GM23248 (cell line): ENCODE results near the gene FCRL2. TPM values are rescaled to one million over a fixed set of nuclear protein-coding genes. Genes with fewer than 3 reads are reported as not detected.
A peak's percentile ranks its signal among the peaks of the same experiment; 100 is the strongest.

Source experiments
- DNase-seq: peaks from one replicate; pipeline ENCODE4 v3.0.0-alpha.2; 2015
- H2AFZ ChIP-seq: fragments of 200-600 bp; sonication (generic); 2 replicates; pipeline ENCODE4 v1.6.1; 2016; ENCODE audit warnings: antibody characterized with exemption
- H3F3A ChIP-seq: fragments of 200-600 bp; sonication (generic); 2 replicates; pipeline ENCODE4 v1.6.1; 2016; ENCODE audit warnings: mild to moderate bottlenecking, antibody characterized with exemption, mixed run types; ENCODE audit not compliant: insufficient read depth
- H3K27ac ChIP-seq: fragments of 200-600 bp; sonication (generic); 2 replicates; pipeline ENCODE4 v1.5.1; 2016; ENCODE audit warnings: mild to moderate bottlenecking
- H3K27me3 ChIP-seq: fragments of 200-600 bp; sonication (generic); replicated peaks from 2 replicates; pipeline ENCODE4 v1.6.1; 2016; ENCODE audit warnings: mild to moderate bottlenecking; ENCODE audit not compliant: insufficient read depth
- H3K36me3 ChIP-seq: fragments of 200-600 bp; sonication (generic); 2 replicates; pipeline ENCODE4 v1.6.1; 2016; ENCODE audit warnings: low read depth, mild to moderate bottlenecking
- H3K4me1 ChIP-seq: fragments of 200-600 bp; sonication (generic); 2 replicates; pipeline ENCODE4 v1.6.1; 2016; ENCODE audit warnings: mild to moderate bottlenecking; ENCODE audit not compliant: insufficient read depth
- H3K4me2 ChIP-seq: fragments of 200-600 bp; sonication (generic); one replicate; pipeline ENCODE4 v1.6.1; 2016; ENCODE audit warnings: mild to moderate bottlenecking; ENCODE audit not compliant: unreplicated experiment
- H3K4me3 ChIP-seq: fragments of 200-600 bp; sonication (generic); 2 replicates; pipeline ENCODE4 v1.5.1; 2016; ENCODE audit warnings: mild to moderate bottlenecking
- H3K79me2 ChIP-seq: fragments of 200-600 bp; sonication (generic); 2 replicates; pipeline ENCODE4 v1.6.1; 2016; ENCODE audit warnings: mild to moderate bottlenecking; ENCODE audit not compliant: insufficient read depth
- H3K9ac ChIP-seq: fragments of 200-600 bp; sonication (generic); 2 replicates; pipeline ENCODE4 v1.6.1; 2016; ENCODE audit warnings: mild to moderate bottlenecking
- H3K9me2 ChIP-seq: fragments of 200-600 bp; sonication (generic); 2 replicates; pipeline ENCODE4 v1.6.1; 2016; ENCODE audit warnings: mixed run types, mild to moderate bottlenecking, moderate library complexity; ENCODE audit not compliant: insufficient read depth
- H3K9me3 ChIP-seq: fragments of 200-600 bp; sonication (generic); one replicate; pipeline ENCODE4 v1.6.1; 2017; ENCODE audit warnings: low read depth
- H4K20me1 ChIP-seq: fragments of 200-600 bp; sonication (generic); 2 replicates; pipeline ENCODE4 v1.6.0; 2016; ENCODE audit not compliant: insufficient read depth
- EZH2 ChIP-seq: fragments of 200-600 bp; sonication (generic); IDR thresholded peaks from 2 replicates; pipeline ENCODE4 v1.6.1; 2018; ENCODE audit warnings: antibody characterized with exemption, mild to moderate bottlenecking; ENCODE audit not compliant: insufficient read depth, poor library complexity, severe bottlenecking
- EZH2phosphoT487 ChIP-seq: fragments of 200-600 bp; sonication (generic); IDR thresholded peaks from 2 replicates; pipeline ENCODE4 v1.6.1; 2018; ENCODE audit warnings: antibody characterized with exemption, moderate library complexity, mild to moderate bottlenecking, low read depth; ENCODE audit not compliant: insufficient read depth
- WGBS, 2 experiments: methylation state at CpG; one replicate each; pipeline ENCODE4 v1.1.6; 2015 to 2017; ENCODE audit warnings: low lambda C conversion rate in 2 of 2, low coverage in 1 of 2; ENCODE audit errors: missing lambda C conversion rate in 2 of 2; 5-methylcytosine and 5-hydroxymethylcytosine counted together
- in situ Hi-C: fragments of 300-500 bp; cut with MboI; formaldehyde crosslinking; loops from 2 replicates; pipeline ENCODE4 v1.15.0; 2020
- polyA plus RNA-seq: library from polyadenylated mRNA; unstranded; fragments of >200 nt; fragmentation: Nextera tagmentation; extraction: Ambion mirVana; gene quantifications from 2 replicates; pipeline ENCODE4 v1.2.1, GENCODE V29; 2016
- total RNA-seq: library from RNA; depleted of rRNA; stranded (reverse); fragments of >200 nt; shearing (Covaris generic); gene quantifications from 2 replicates; pipeline ENCODE4 v1.2.3, GENCODE V29; 2014

The FCRL2 gene
- total and polyA plus RNA-seq, 2 experiments from 2014 or later: not detected

DNA sequence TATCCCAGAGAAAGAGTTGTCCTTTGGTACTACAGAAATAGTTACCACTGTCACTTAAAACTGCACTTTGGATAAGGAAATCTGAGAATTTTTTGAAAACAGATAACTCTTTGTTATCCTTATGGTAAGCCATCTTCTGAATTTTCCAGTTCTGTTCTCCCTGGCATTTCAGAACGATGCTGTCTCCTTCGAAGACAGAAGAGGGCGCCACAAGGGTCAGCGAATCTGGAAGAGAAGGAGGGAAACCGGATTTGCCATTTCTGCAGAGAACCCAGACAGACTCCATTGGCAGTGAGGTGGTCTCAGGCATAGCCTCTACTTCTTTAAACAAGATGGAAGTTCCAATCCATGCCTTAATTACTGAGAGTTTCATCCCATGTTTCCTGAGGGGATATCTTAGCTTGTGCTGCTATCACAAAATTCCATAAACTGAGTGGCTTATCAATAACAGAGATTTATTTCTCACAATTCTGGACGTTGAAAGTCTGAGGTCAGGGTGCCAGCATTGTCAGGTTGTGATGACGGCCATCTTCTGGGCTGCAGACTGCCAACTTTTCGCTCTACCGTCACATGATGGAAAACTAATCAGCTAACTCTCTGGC lies 6.4 kb downstream of the FCRL2 start:
- Histone ChIP-seq H3K36me3 (no peaks in the 10 kb centered on the region), H3K27ac (no peak overlapping the region), H3K4me1 (no peaks in the 10 kb centered on the region), H3K9me2 (no peaks in the 10 kb centered on the region), H2AFZ (no peak overlapping the region), H3K9ac (no peak overlapping the region), H3K27me3 (no peaks in the 10 kb centered on the region), H3K79me2 (no peaks in the 10 kb centered on the region), H3K4me2 (no peak overlapping the region), H3K9me3 (no peaks in the 10 kb centered on the region), H4K20me1 (no peaks in the 10 kb centered on the region), H3F3A (no peaks in the 10 kb centered on the region), H3K4me3 (no peak overlapping the region)
- 16 to 18% methylated on average over 9 of the region's 9 CpGs for WGBS, 2 experiments
- in situ Hi-C loops: no loop called here
- peak; percentile 9 for DNase-seq
- TF ChIP-seq EZH2phosphoT487 (no peak), EZH2 (no peak)

DNA sequence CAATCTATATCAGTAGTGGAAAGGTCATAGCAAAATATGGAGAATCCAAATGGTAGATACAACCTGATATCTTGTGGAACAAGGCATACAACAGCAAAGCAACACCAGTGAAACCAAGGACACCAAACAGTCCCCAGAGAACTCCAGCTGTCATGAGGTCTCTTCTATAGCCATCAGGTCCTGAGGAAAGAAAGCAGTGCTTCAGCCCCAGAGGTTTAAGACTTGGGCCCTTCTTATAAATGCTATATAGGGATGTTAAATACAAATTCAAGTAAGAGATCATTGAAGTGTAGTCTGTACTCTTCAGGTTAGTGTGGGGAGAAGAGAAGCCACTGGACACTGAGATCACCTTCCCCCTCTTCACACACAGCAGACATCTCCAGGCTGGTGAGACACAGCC lies 10.1 kb downstream of the FCRL2 start:
- Histone ChIP-seq H3K9ac (no peak overlapping the region), H3K4me1 (no peaks in the 10 kb centered on the region), H3K4me2 (no peak overlapping the region), H3F3A (no peaks in the 10 kb centered on the region), H3K9me2 (no peaks in the 10 kb centered on the region), H3K4me3 (no peak overlapping the region), H2AFZ (no peak overlapping the region), H3K9me3 (no peaks in the 10 kb centered on the region), H3K79me2 (no peaks in the 10 kb centered on the region), H3K27ac (no peak overlapping the region), H4K20me1 (no peaks in the 10 kb centered on the region), H3K36me3 (no peaks in the 10 kb centered on the region), H3K27me3 (no peaks in the 10 kb centered on the region)
- TF ChIP-seq EZH2 (no peak), EZH2phosphoT487 (no peak)
- in situ Hi-C loops: no loop called here
- no peak for DNase-seq

DNA sequence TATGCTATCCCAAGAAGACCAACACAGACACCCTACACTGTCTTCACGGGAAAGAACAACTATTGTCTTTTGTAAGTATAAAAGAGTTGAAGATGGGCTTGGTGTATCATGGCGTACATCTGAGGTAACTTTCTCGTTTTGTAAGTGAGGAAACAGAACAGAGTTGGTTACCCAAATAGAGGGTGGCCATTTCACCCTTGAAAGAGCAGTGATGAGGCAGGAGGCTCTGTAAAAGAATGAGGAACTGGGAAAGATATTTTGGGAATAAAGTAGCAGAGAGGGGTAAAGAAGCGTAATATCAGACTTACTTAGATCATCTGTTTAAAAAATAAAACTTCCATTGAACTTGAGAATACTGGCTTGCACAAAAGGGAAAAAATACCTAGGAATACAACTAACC lies 18.9 kb downstream of the FCRL2 start:
- in situ Hi-C loops: no loop called here
- DNase-seq: no peak
- TF ChIP-seq EZH2 (no peak), EZH2phosphoT487 (no peak)
- H4K20me1 ChIP-seq: no peaks in the 10 kb centered on the region
- H3K27ac ChIP-seq: no peak overlapping the region
- H3K9me2 ChIP-seq: no peaks in the 10 kb centered on the region; the same call in 1 of the 2 replicates
- no peak overlapping the region for H3K9ac ChIP-seq
- H3K9me3 ChIP-seq: no peaks in the 10 kb centered on the region
- no peaks in the 10 kb centered on the region for H3K4me1 ChIP-seq
- 31 to 33% methylated on average over 4 of the region's 4 CpGs for WGBS, 2 experiments
- no peaks in the 10 kb centered on the region for H3K27me3 ChIP-seq
- no peak overlapping the region for H3K4me2 ChIP-seq
- H2AFZ ChIP-seq: no peak overlapping the region
- H3F3A ChIP-seq: no peaks in the 10 kb centered on the region
- H3K36me3 ChIP-seq: no peaks in the 10 kb centered on the region
- H3K4me3 ChIP-seq: no peak overlapping the region
- no peaks in the 10 kb centered on the region for H3K79me2 ChIP-seq

DNA sequence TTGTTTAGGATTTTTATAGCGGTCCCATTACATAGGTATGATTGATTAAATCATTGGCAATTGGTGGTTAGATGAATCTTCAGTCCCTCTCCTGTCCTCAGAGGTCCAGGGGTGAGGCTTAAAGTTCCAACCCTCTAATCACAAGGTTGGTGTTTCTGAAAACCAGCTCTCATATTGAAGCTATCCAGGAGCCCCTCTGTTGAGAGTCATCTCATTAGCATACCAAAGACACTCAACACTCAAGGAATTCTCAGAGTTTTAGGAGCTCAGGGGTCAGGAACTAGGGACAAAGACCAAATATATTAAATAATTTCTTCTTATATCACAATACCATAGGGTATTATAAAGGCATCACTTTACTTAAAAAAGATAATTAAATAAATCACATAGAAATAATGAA lies 23.3 kb downstream of the FCRL2 start:
- TF ChIP-seq EZH2phosphoT487 (no peak), EZH2 (no peak)
- H3K27ac ChIP-seq: no peak overlapping the region
- DNase-seq: no peak
- no peaks in the 10 kb centered on the region for H3K27me3 ChIP-seq
- H3K9me2 ChIP-seq: no peaks in the 10 kb centered on the region; the same call in 1 of the 2 replicates
- no peak overlapping the region for H2AFZ ChIP-seq
- no peaks in the 10 kb centered on the region for H3K4me1 ChIP-seq
- no peak overlapping the region for H3K4me3 ChIP-seq
- no peaks in the 10 kb centered on the region for H3K79me2 ChIP-seq
- H3F3A ChIP-seq: no peaks in the 10 kb centered on the region
- no peak overlapping the region for H3K9ac ChIP-seq
- in situ Hi-C loops: no loop called here
- no peak overlapping the region for H3K4me2 ChIP-seq
- WGBS, 2 experiments: 14 to 27% methylated on average over 1 of the region's 1 CpG
- H3K9me3 ChIP-seq: no peaks in the 10 kb centered on the region
- H4K20me1 ChIP-seq: no peaks in the 10 kb centered on the region
- H3K36me3 ChIP-seq: no peaks in the 10 kb centered on the region

DNA sequence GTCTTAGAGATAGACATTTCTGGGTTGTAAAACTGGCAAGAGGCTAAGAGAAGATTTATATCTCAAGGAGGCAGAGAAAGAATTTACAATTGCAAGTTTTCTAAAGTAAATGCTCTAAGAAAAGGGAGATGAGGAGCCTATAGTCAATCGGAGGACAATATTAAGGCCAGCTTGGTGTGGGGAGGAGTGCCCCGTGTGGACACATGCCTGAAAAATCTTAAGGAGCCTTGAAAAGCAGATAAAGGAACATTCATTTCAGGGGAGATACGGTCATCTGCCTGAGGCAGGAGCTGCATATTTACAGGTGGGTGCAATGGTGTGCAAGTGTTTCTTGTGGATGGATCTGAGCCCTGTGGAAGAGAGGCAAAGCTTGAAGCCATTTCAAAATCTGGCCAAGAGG lies 25.6 kb downstream of the FCRL2 start:
- Histone ChIP-seq H2AFZ (no peak overlapping the region), H3F3A (no peaks in the 10 kb centered on the region), H3K27ac (no peak overlapping the region), H3K36me3 (no peaks in the 10 kb centered on the region), H3K79me2 (no peaks in the 10 kb centered on the region), H3K4me2 (no peak overlapping the region), H3K4me1 (no peaks in the 10 kb centered on the region), H3K4me3 (no peak overlapping the region), H3K9me3 (no peaks in the 10 kb centered on the region), H3K9me2 (no peaks in the 10 kb centered on the region; the same call in 1 of the 2 replicates), H3K27me3 (no peaks in the 10 kb centered on the region), H4K20me1 (no peaks in the 10 kb centered on the region), H3K9ac (no peak overlapping the region)
- in situ Hi-C loops: no loop called here
- DNase-seq: no peak
- TF ChIP-seq EZH2 (no peak), EZH2phosphoT487 (no peak)
- 16 to 21% methylated on average over 3 of the region's 3 CpGs for WGBS, 2 experiments
